ENCODE data around the gene FGB. TPM values are rescaled to one million over a fixed set of nuclear protein-coding genes. Genes with fewer than 3 reads are reported as not detected.

The FGB gene
- total and polyA plus RNA-seq, 2 of the 13 experiments (the other 11 are each of a cell fraction or from before 2014, with no cell fraction given): 226 to 784 TPM

GRCh38 chr4:154528869-154529268 is 33.9 kb upstream of the FGB start:
- Histone ChIP-seq H3K27me3 (ENCODE audit: control insufficient read depth in 1 of 2, insufficient read depth in 2 of 2, low read length in 2 of 2) (peaks cover 0 to 2% of the 10 kb centered on the region in 2 experiments; a peak in 1 of 5 replicates), H4K20me1 (ENCODE audit: insufficient read depth, low read length) (no peaks in the 10 kb centered on the region), H3K4me1 (ENCODE audit: insufficient read depth, low read length) (no peaks in the 10 kb centered on the region), H3K9ac (ENCODE audit: insufficient read depth, low read depth, low read length) (no peak overlapping the region), H2AFZ (ENCODE audit: low read length) (no peak overlapping the region), H3K27ac (ENCODE audit: extremely low read length, insufficient read depth, low read length) (no peak overlapping the region), H3K4me2 (ENCODE audit: low read depth, low read length) (no peak overlapping the region), H3K36me3 (replicated peaks in 1 of 2; ENCODE audit: control insufficient read depth in 1 of 2, insufficient read depth in 2 of 2, low read length in 2 of 2) (no peaks in the 10 kb centered on the region), H3K4me3 (replicated peaks in 1 of 3; ENCODE audit: insufficient read depth in 1 of 3, low read depth in 2 of 3, low read length in 3 of 3) (no peak overlapping the region), H3K79me2 (ENCODE audit: insufficient read depth, low read length) (no peaks in the 10 kb centered on the region), H3K9me3 (ENCODE audit: low read length) (no peaks in the 10 kb centered on the region)
- intact Hi-C loops (cut with micrococcal nuclease; ENCODE audit: unreplicated experiment) (no loop called here), in situ Hi-C loops (cut with HindIII; ENCODE audit: extremely low pct_ligation_motif_present, low pct_unique_long_range_greater_than_20kb) (no loop called here)
- CTCF ChIA-PET (ENCODE audit: low intra/inter-chr PET ratio, low total read pairs): no interaction called here
- BruUV-seq (replicated peaks): no TSS peak
- ATAC-seq: no peak
- FAIRE-seq: no peak
- no peak for DNase-seq (ENCODE audit: low spot score)
- WGBS (ENCODE audit: low lambda C conversion rate): 3% methylated on average over 2 of the region's 2 CpGs
- POLR2A ChIA-PET: no interaction called here
- TF ChIP-seq ZNF709 (CRISPR knock-in tag; IDR thresholded peaks at IDR 0.05) (no peak), CEBPB (IDR thresholded peaks at IDR 0.05; ENCODE audit: borderline replicate concordance, low read depth, low read length) (no peak), ZNF704 (CRISPR knock-in tag; IDR thresholded peaks at IDR 0.05; ENCODE audit: borderline replicate concordance) (no peak), ZNF543 (CRISPR knock-in tag; IDR thresholded peaks at IDR 0.05) (no peak), ARNTL (CRISPR knock-in tag; IDR thresholded peaks at IDR 0.05) (no peak), ZFP91 (CRISPR knock-in tag; IDR thresholded peaks at IDR 0.05; ENCODE audit: borderline replicate concordance) (no peak), YEATS4 (CRISPR knock-in tag; IDR thresholded peaks at IDR 0.05; ENCODE audit: borderline replicate concordance) (no peak), ARID2 (CRISPR knock-in tag; IDR thresholded peaks at IDR 0.05; ENCODE audit: borderline replicate concordance) (no peak), FOXJ3 (CRISPR knock-in tag; IDR thresholded peaks at IDR 0.05; ENCODE audit: borderline replicate concordance) (no peak), ZNF646 (CRISPR knock-in tag; IDR thresholded peaks at IDR 0.05) (no peak), NAIF1 (CRISPR knock-in tag; IDR thresholded peaks at IDR 0.05; ENCODE audit: borderline replicate concordance) (no peak), ZBTB33 (CRISPR knock-in tag; IDR thresholded peaks at IDR 0.05) (no peak), CBX2 (IDR thresholded peaks at IDR 0.05; ENCODE audit: low read depth, low read length) (no peak), CBX2 (CRISPR knock-in tag; IDR thresholded peaks at IDR 0.05; ENCODE audit: low read depth) (no peak)
